GM21526 (cell line): ENCODE measurements around the gene SFI1.
"Not testable (repeated sequence)": the region's sequence is repeated elsewhere in the genome, so short reads cannot be mapped to it uniquely, and the experiment has no call there.

Experiments
- ATAC-seq: cut with Tn5 transposase; IDR thresholded peaks from one replicate; pipeline ENCODE4 v1.9.1; 2021; ENCODE audit warnings: moderate library complexity; ENCODE audit not compliant: unreplicated experiment, low FRiP score

The SFI1 gene

GRCh38 chr22:31629741-31630184, 133.4 kb downstream of the SFI1 start:
- no peak for ATAC-seq

GRCh38 chr22:31630331-31631329, 134.3 kb downstream of the SFI1 start:
- ATAC-seq: peak; percentile 42

GRCh38 chr22:31631436-31631835, 135.1 kb downstream of the SFI1 start:
- ATAC-seq: no peak

GRCh38 chr22:31635638-31636306, 139.4 kb downstream of the SFI1 start:
- ATAC-seq: no peak

- peak; percentile 38 for ATAC-seq
Observed at GRCh38 chr22:31637447-31637890, 141.1 kb downstream of the SFI1 start.

GRCh38 chr22:31637891-31638618, 141.7 kb downstream of the SFI1 start:
- ATAC-seq: no peak

- ATAC-seq: no peak
Observed at GRCh38 chr22:31639436-31640039, 143.2 kb downstream of the SFI1 start.

GRCh38 chr22:31646186-31647019, 150.1 kb downstream of the SFI1 start:
- ATAC-seq: no peak

- ATAC-seq: no peak
Observed at GRCh38 chr22:31647066-31647465, 150.7 kb downstream of the SFI1 start.

- ATAC-seq: no peak
Observed at GRCh38 chr22:31647523-31648320, 151.4 kb downstream of the SFI1 start.

GRCh38 chr22:31650391-31650790, 154.1 kb downstream of the SFI1 start:
- no peak for ATAC-seq

GRCh38 chr22:31651664-31652063, 155.3 kb downstream of the SFI1 start:
- ATAC-seq: no peak

- ATAC-seq: no peak
Observed at GRCh38 chr22:31652088-31652487, 155.8 kb downstream of the SFI1 start.

GRCh38 chr22:31652911-31653684, 156.8 kb downstream of the SFI1 start:
- ATAC-seq: no peak

GRCh38 chr22:31653944-31654343, 157.6 kb downstream of the SFI1 start:
- ATAC-seq: no peak

- ATAC-seq: no peak
Observed at GRCh38 chr22:31654408-31654807, 158.1 kb downstream of the SFI1 start.

GRCh38 chr22:31659246-31659645, 162.9 kb downstream of the SFI1 start:
- no peak for ATAC-seq

GRCh38 chr22:31660860-31661341, 164.6 kb downstream of the SFI1 start:
- not testable (repeated sequence) for ATAC-seq
